HG03439 (cell line): ENCODE measurements around the gene COBL.

Experiments
- ATAC-seq: cut with Tn5 transposase; IDR thresholded peaks from one replicate; pipeline ENCODE4 v1.9.1; 2021; ENCODE audit warnings: mild to moderate bottlenecking, moderate library complexity; ENCODE audit not compliant: unreplicated experiment

The COBL gene

GRCh38 chr7:51027935-51028830 is 288.4 kb downstream of the COBL start:
- no peak for ATAC-seq

- no peak for ATAC-seq
These were observed 289.3 kb downstream of the COBL start for GRCh38 chr7:51027106-51027934.

- no peak for ATAC-seq
These were observed 290.3 kb downstream of the COBL start for GRCh38 chr7:51026341-51026740.

DNA sequence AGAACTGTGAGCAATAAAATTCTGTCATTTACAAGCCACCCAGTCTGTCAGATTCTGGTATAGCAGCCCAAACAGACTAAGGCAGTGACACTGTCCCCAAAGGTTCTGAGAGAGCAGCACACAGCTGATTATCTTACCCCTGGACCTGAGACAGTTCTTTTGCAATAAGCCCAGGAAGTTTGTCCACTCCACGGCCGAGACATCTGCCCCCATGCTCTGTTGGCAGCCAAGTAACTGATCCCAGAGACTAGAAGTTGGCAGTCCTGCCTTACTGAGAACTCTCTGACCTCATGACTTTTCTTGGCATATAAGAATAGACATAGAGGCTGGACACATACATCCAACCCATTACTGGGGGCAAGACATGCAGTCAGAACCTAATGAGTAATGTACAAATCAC is 290.9 kb downstream of the COBL start:
- ATAC-seq = no peak

- no peak for ATAC-seq
These were observed 291.7 kb downstream of the COBL start for GRCh38 chr7:51024867-51025266.

DNA sequence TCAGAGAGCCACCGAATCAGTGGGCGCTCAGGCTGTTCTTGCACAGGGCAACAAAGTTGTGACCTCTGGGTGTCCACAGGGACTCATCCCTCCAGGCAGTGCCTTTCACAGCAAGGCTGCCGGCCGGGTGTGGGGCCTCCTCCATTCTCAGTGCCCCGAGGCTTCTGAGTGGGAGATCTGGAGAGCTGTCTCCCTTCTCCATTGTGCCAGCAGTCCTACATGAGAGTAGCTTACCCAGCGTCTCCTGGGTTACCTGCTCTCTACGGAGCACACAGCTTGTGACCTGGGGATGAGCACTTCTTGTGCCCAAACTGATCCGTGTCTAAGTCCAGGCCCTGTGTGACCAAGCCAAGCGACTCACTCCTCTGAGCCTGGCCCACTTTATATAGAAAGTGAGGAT is 293.1 kb downstream of the COBL start:
- ATAC-seq = no peak

DNA sequence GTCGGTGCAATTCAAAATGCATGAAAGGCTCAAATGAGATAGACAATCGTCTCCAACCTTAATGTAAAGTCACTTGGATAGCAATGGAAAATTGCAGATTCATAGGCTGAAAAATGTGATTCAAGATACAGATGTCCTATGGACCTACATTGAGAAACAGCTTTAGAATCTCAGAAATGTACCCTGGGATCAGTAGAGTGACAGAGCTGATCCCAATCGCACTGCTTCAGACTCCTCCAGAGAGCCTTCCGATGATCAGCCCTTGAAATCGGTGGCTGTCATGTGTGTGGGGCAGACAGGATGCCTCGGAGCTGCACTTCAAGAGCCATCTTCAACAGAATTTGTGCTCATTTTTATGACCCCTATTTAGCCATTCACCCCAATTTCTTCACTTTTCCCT is 293.8 kb downstream of the COBL start:
- ATAC-seq = no peak

DNA sequence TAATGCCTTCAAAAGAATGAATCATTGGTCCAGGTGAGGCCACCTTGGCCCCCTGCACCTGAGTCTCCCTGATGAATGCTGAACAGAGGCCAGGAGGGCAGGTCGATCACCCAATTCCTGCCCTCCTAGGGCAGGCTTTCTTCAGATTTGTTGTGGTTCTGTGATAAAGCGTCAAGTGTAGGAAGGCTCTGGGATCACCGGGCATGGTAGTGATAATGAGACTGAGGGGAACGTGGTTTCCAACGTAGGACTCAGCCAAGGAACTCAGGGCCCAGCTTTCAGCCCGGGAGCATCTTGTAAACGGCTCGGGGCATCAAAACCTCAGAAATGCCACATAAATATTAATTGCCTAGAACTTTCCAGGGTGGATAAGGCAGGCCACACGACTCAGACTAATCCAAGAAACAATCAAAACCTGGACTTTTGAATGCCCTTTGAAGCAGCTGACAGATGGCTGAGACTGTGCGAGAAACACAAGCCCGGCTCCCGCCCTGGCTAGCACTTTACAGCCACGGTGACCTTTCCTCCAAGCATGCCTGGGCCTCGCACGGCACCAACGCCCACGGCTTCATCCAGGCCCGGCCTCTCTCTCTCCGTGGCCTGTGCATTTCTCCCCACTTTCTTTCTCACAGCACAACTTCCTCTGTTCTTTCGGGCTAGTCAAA is 294.6 kb downstream of the COBL start:
- ATAC-seq = no peak

GRCh38 chr7:51020944-51021343 is 295.7 kb downstream of the COBL start:
- no peak for ATAC-seq

- no peak for ATAC-seq
These were observed 296.4 kb downstream of the COBL start for GRCh38 chr7:51019891-51020870.

DNA sequence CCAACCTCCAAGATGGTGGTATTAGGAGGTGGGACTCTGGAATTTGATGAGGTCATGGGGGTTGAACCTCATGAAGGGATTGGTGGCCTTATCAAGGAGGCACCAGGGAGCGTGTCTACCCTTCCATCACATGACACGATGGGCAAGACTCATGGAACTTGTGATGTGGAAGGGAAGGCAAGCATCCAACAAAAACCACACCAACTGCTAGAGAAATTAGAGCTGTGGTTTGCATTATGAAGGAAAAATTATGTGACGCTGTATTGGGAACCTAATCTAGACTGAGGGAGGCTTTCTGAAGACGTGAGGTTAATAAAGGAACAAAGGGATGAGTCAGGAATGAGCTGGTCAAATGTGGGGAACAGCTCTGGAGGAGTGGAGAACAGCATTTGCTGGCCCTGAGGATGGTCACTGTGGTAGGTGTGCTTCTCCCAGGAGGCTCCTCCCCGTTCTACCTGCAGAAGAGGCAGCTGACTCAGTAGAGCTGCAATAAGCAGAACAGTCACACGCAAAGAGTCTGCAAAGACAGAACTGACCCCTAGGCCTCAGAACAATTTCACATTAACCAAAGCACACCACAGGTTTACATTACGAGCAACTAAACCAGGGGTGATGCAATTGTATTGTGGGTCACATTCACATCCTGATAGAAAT is 297.3 kb downstream of the COBL start:
- no peak for ATAC-seq

- ATAC-seq = no peak
These were observed 298.8 kb downstream of the COBL start for GRCh38 chr7:51017576-51018535.

DNA sequence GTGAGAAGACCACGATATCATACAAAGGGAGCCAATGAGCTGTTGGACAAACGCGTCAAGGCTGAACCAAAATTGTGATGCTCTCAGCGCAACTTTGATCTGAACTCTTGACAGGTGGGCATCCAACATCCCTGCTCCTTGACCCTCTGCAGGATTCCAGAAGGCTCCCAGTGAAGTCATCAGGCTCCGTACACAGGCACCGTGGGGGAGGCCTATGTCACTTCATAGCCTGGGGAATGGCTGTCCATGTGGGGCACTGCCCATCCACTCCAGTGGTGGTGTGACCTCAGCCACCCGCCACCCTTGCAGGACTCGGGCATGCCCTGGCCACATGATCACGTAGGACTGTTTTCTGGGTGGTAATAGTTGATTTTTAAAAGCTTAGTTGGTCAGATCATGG is 300.1 kb downstream of the COBL start:
- ATAC-seq = no peak

- no peak for ATAC-seq
These were observed 301.0 kb downstream of the COBL start for GRCh38 chr7:51015581-51015980.

- ATAC-seq = no peak
These were observed 301.8 kb downstream of the COBL start for GRCh38 chr7:51014811-51015210.

DNA sequence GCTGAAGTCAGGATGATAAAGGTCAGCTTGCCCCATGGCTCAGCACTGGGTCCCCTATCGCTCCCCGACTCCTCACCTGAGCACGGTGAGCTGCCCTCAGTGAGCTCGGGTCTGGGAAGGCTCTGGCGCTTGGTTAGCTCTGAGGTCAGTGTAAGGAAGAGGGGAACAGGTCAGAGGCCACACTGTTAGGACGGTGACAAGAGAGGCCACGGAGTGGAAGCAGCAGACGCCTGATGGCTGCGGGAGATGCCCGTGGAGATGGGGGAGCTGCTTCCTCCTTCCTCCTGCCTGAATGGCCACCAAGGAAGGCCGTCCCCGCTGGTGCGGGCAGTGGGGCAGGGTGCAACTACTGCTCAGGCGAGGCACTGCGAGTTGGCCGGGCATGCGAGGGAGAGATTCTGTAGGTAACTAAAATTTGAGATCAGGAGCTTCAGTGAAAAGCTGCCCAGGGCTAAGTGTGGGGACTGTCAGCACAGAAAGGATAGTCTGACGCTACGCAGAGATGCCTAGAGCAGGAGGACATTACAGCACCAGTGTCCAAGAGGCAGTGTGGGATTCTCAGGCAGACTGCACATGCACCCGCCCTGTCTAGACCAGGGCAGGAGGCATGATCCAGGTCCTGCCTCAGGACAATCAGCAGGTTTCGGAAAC is 302.6 kb downstream of the COBL start:
- ATAC-seq = no peak

- no peak for ATAC-seq
These were observed 303.3 kb downstream of the COBL start for GRCh38 chr7:51013218-51013786.
